HepG2 (cell line): ENCODE data around the gene RNGTT. TPM values are rescaled to one million over a fixed set of nuclear protein-coding genes. Genes with fewer than 3 reads are reported as not detected.

Experiments used
- ATAC-seq: fragments of 200-7000 bp; cut with Tn5 transposase; 3 replicates; pipeline ENCODE4 v1.9.1; 2020; ENCODE audit warnings: mild to moderate bottlenecking, moderate library complexity
- BruUV-seq: library from RNA; stranded (reverse); fragments of 400-500 nt; replicated peaks from 2 replicates; lab custom pipeline; 2021; lab: Mats Ljungman, UMichigan
- CTCF ChIA-PET: fragments of 300-600 bp; formaldehyde crosslinking; extraction: SDS; loops from one replicate; lab custom pipeline; 2021; ENCODE audit warnings: low total read pairs, inconsistent platforms, low intra/inter-chr PET ratio; lab: Yijun Ruan, JAX
- POLR2A ChIA-PET: fragments of 350-600 bp; sonication (Branson Sonifier 250); formaldehyde crosslinking; loops from one replicate; lab custom pipeline; 2020; ENCODE audit warnings: antibody characterized with exemption, inconsistent platforms; lab: Yijun Ruan, JAX
- DNase-seq: peaks from one replicate; pipeline ENCODE4 v3.0.0-alpha.2; 2015; ENCODE audit warnings: low spot score
- FAIRE-seq: peaks from 3 replicates; lab custom pipeline; 2011; peaks lifted over from hg19 to GRCh38; lab: Jason Lieb, UNC
- H2AFZ ChIP-seq: one replicate; pipeline ENCODE4 v1.6.1; 2011; ENCODE audit warnings: low read length, inconsistent platforms
- H3K27ac ChIP-seq: fragments of 300-600 bp; 3 replicates; pipeline ENCODE4 v1.8.0; 2011; ENCODE audit warnings: mixed run types, mild to moderate bottlenecking, mixed read lengths, low read length, inconsistent platforms; ENCODE audit not compliant: insufficient read depth; ENCODE audit errors: extremely low read length
- H3K27me3 ChIP-seq, 2 experiments: fragments of 200-600 bp in 1 of 2; 2 replicates in 1 of 2; 3 replicates in 1 of 2; pipeline versions ENCODE4 v1.6.0 to v1.8.0; 2011; ENCODE audit warnings: low read length in 2 of 2, mild to moderate bottlenecking in 2 of 2, moderate library complexity in 2 of 2, inconsistent platforms in 1 of 2; ENCODE audit not compliant: insufficient read depth in 2 of 2, control insufficient read depth in 1 of 2
- H3K36me3 ChIP-seq, 2 experiments: fragments of 200-600 bp in 1 of 2; replicated peaks in 1 of 2; 2 replicates in 1 of 2; 3 replicates in 1 of 2; pipeline versions ENCODE4 v1.5.1 to v1.8.0; 2011; ENCODE audit warnings: low read length in 2 of 2, inconsistent platforms in 1 of 2; ENCODE audit not compliant: insufficient read depth in 2 of 2, control insufficient read depth in 1 of 2
- H3K4me1 ChIP-seq: 2 replicates; pipeline ENCODE4 v1.5.1; 2012; ENCODE audit warnings: low read length, inconsistent platforms; ENCODE audit not compliant: insufficient read depth
- H3K4me2 ChIP-seq: 2 replicates; pipeline ENCODE4 v1.6.0; 2011; ENCODE audit warnings: low read depth, low read length, inconsistent platforms
- H3K4me3 ChIP-seq, 3 experiments: fragments of 200-600 bp in 1 of 3; sonication (generic), shearing (Covaris generic) in 1 of 3; replicated peaks in 1 of 3; 2 replicates each; pipeline ENCODE4 v1.5.1; 2011 to 2016; ENCODE audit warnings: low read length in 3 of 3, inconsistent platforms in 2 of 3, low read depth in 2 of 3, mild to moderate bottlenecking in 2 of 3, control low read depth in 1 of 3, mixed read lengths in 1 of 3; ENCODE audit not compliant: insufficient read depth in 1 of 3
- H3K79me2 ChIP-seq: one replicate; pipeline ENCODE4 v1.6.1; 2011; ENCODE audit warnings: low read length, inconsistent platforms; ENCODE audit not compliant: insufficient read depth
- H3K9ac ChIP-seq: 2 replicates; pipeline ENCODE4 v1.6.0; 2011; ENCODE audit warnings: mild to moderate bottlenecking, low read depth, low read length, inconsistent platforms; ENCODE audit not compliant: insufficient read depth
- H3K9me3 ChIP-seq: 2 replicates; pipeline ENCODE4 v1.5.1; 2012; ENCODE audit warnings: mild to moderate bottlenecking, low read length
- H4K20me1 ChIP-seq: 2 replicates; pipeline ENCODE4 v1.6.0; 2011; ENCODE audit warnings: inconsistent platforms, mild to moderate bottlenecking, low read length, moderate library complexity; ENCODE audit not compliant: insufficient read depth
- HNRNPH1 ChIP-seq: fragments of 200-400 bp; formaldehyde crosslinking; optimal IDR thresholded peaks from 2 replicates; pipeline ENCODE3; 2017; ENCODE audit warnings: mild to moderate bottlenecking, low read depth, low read length
- ZNF484 ChIP-seq: sonication (generic); formaldehyde crosslinking; IDR thresholded peaks from 2 replicates; pipeline ENCODE4 v1.5.1; 2020; ENCODE audit warnings: mild to moderate bottlenecking, low read depth, missing genetic modification reagents, borderline replicate concordance
- WGBS: methylation state at CpG from one replicate; pipeline ENCODE4 v1.1.6; 2017; ENCODE audit warnings: low lambda C conversion rate; 5-methylcytosine and 5-hydroxymethylcytosine counted together
- in situ Hi-C: cut with HindIII; loops from 2 replicates; pipeline ENCODE4 v1.10.0; 2017; ENCODE audit warnings: low pct_unique_long_range_greater_than_20kb; ENCODE audit not compliant: extremely low pct_ligation_motif_present
- intact Hi-C: fragments of 100-400 bp; cut with micrococcal nuclease; formaldehyde crosslinking; loops from one replicate; pipeline ENCODE4 v1.10.0; 2022; ENCODE audit not compliant: unreplicated experiment
- polyA plus RNA-seq, 8 experiments: library from polyadenylated mRNA; depleted of rRNA in 3 of 8; stranded (reverse) in 7 of 8; unstranded in 1 of 8; fragments of >200 nt; fragmentation: Illumina TruSeq in 4 of 8; extraction: Trizol in 4 of 8; gene quantifications; 2 replicates each; pipeline versions ENCODE4 v1.2.1 to v1.2.3, GENCODE V29; 2011 to 2016; ENCODE audit warnings: low read depth in 4 of 8, missing spikeins in 1 of 8, mixed read lengths in 1 of 8; ENCODE audit not compliant: insufficient read depth in 1 of 8
- total RNA-seq, 5 experiments: library from RNA; depleted of rRNA; stranded (reverse); fragments of >200 nt; fragmentation: Illumina TruSeq; extraction: Trizol; gene quantifications; 2 replicates each; pipeline ENCODE4 v1.2.3, GENCODE V29; 2016; ENCODE audit warnings: low read depth in 1 of 5
- TF ChIP-seq, protein P1 (sequence below): sonication (generic); formaldehyde crosslinking; IDR thresholded peaks from 2 replicates; pipeline ENCODE4 v1.9.0; 2021; ENCODE audit warnings: missing genetic modification reagents, borderline replicate concordance
- TF ChIP-seq, protein P2 (sequence below): sonication (generic); formaldehyde crosslinking; IDR thresholded peaks from 2 replicates; pipeline ENCODE4 v1.4.0; 2020; ENCODE audit warnings: mild to moderate bottlenecking, missing genetic modification reagents
- TF ChIP-seq, protein P3 (sequence below): sonication (generic); formaldehyde crosslinking; IDR thresholded peaks from 2 replicates; pipeline ENCODE4 v1.5.1; 2020; ENCODE audit warnings: mild to moderate bottlenecking, missing genetic modification reagents

The RNGTT gene
- total and polyA plus RNA-seq, 2 of the 13 experiments (the other 11 are each of a cell fraction or from before 2014, with no cell fraction given): 6.0 to 22.6 TPM

DNA sequence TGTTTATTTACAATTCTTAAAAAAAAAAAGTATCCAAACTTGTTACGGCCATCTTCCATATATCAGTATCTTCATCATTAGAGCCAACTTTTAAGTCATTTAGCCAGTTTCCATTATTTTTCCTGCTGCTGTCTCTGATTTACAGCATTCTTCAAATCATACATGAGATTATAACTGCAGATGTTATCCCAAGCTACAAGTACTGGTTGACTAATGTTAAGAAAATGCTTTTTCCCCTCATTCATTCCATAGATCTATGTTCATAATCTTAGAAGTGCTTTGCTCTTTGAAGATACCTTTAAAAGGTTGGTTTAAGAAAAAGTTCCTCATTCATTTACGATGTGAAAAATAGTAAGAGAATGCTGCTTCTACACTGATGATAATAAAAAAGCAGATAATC, 158.7 kb downstream of the RNGTT start:
- no peaks in the 10 kb centered on the region for H3K79me2 ChIP-seq
- no peaks in the 10 kb centered on the region for H3K27me3 ChIP-seq
- WGBS: over 99% methylated on average over 2 of the region's 2 CpGs
- H3K4me1 ChIP-seq: peaks cover 8% of the 10 kb centered on the region
- H2AFZ ChIP-seq: no peak overlapping the region
- no peak overlapping the region for H3K4me3 ChIP-seq
- in situ Hi-C loops (no loop called here), intact Hi-C loops (no loop called here)
- ChIA-PET POLR2A (no interaction called here), CTCF (no interaction called here)
- TF ChIP-seq ZNF484 (CRISPR knock-in tag): no peak
- H3K36me3 ChIP-seq: 0 out of 5 replicates have a peak, but pooled peaks cover 0 to 5% of the 10 kb centered on the region in 2 experiments
- no peaks in the 10 kb centered on the region for H4K20me1 ChIP-seq
- ATAC-seq (no peak), DNase-seq (no peak), FAIRE-seq (no peak)
- H3K27ac ChIP-seq: no peak overlapping the region
- H3K9ac ChIP-seq: no peak overlapping the region
- no peak overlapping the region for H3K4me2 ChIP-seq
- H3K9me3 ChIP-seq: no peaks in the 10 kb centered on the region
- BruUV-seq: no TSS peak

DNA sequence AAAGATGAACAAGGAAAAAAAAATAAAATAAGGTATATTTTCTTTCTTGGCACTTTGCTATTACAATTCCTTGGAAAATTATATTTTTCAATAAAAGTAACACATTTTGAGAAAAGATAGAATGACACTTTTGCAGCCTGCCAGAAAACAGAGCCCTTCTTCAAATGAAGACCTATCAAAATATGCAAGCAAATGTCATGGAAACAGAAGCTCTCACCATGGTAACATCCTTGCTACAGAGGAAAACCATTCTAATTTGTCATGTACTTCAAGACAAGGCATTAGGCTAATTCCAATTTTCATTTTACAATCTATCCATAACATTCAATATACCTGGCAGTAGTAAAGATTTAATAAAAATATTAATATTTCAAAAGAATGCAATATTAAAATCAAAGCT, 177.9 kb downstream of the RNGTT start:
- no peaks in the 10 kb centered on the region for H3K36me3 ChIP-seq
- no peaks in the 10 kb centered on the region for H4K20me1 ChIP-seq
- CTCF ChIA-PET: no interaction called here
- no peak overlapping the region for H3K4me3 ChIP-seq
- no peak overlapping the region for H3K4me2 ChIP-seq
- TF ChIP-seq, protein P1, sequence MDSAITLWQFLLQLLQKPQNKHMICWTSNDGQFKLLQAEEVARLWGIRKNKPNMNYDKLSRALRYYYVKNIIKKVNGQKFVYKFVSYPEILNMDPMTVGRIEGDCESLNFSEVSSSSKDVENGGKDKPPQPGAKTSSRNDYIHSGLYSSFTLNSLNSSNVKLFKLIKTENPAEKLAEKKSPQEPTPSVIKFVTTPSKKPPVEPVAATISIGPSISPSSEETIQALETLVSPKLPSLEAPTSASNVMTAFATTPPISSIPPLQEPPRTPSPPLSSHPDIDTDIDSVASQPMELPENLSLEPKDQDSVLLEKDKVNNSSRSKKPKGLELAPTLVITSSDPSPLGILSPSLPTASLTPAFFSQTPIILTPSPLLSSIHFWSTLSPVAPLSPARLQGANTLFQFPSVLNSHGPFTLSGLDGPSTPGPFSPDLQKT: no peak
- TF ChIP-seq, protein P2, sequence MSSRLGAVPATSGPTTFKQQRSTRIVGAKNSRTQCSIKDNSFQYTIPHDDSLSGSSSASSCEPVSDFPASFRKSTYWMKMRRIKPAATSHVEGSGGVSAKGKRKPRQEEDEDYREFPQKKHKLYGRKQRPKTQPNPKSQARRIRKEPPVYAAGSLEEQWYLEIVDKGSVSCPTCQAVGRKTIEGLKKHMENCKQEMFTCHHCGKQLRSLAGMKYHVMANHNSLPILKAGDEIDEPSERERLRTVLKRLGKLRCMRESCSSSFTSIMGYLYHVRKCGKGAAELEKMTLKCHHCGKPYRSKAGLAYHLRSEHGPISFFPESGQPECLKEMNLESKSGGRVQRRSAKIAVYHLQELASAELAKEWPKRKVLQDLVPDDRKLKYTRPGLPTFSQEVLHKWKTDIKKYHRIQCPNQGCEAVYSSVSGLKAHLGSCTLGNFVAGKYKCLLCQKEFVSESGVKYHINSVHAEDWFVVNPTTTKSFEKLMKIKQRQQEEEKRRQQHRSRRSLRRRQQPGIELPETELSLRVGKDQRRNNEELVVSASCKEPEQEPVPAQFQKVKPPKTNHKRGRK (CRISPR knock-in tag): no peak
- TF ChIP-seq, protein P3, sequence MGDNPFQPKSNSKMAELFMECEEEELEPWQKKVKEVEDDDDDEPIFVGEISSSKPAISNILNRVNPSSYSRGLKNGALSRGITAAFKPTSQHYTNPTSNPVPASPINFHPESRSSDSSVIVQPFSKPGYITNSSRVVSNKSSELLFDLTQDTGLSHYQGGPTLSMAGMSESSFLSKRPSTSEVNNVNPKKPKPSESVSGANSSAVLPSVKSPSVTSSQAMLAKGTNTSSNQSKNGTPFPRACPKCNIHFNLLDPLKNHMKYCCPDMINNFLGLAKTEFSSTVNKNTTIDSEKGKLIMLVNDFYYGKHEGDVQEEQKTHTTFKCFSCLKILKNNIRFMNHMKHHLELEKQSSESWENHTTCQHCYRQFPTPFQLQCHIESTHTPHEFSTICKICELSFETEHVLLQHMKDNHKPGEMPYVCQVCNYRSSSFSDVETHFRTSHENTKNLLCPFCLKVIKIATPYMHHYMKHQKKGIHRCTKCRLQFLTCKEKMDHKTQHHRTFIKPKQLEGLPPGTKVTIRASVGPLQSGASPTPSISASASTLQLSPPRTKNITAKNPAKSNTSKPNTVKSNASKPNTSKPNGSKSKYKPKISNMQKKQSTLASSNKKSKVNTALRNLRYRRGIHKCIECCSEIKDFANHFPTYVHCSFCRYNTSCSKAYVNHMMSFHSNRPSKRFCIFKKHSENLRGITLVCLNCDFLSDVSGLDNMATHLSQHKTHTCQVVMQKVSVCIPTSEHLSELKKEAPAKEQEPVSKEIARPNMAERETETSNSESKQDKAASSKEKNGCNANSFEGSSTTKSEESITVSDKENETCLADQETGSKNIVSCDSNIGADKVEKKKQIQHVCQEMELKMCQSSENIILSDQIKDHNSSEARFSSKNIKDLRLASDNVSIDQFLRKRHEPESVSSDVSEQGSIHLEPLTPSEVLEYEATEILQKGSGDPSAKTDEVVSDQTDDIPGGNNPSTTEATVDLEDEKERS: no peak
- TF ChIP-seq HNRNPH1: no peak
- no peak overlapping the region for H2AFZ ChIP-seq
- no peak for ATAC-seq
- no peaks in the 10 kb centered on the region for H3K9me3 ChIP-seq
- in situ Hi-C loops (no loop called here), intact Hi-C loops (loop anchor here (10.0 kb wide), 1 partner anchor 851 kb away; no protein-coding TSS in a partner anchor)
- no peak overlapping the region for H3K9ac ChIP-seq
- H3K27me3 ChIP-seq: no peaks in the 10 kb centered on the region
- no peaks in the 10 kb centered on the region for H3K79me2 ChIP-seq
- DNase-seq: no peak
- H3K4me1 ChIP-seq: no peaks in the 10 kb centered on the region
- POLR2A ChIA-PET: no interaction called here
- H3K27ac ChIP-seq: no peak overlapping the region
- FAIRE-seq: no peak
- no TSS peak for BruUV-seq
